K562 (cell line): ENCODE measurements around the gene CPNE9. TPM values are rescaled to one million over a fixed set of nuclear protein-coding genes. Genes with fewer than 3 reads are reported as not detected.
A peak's percentile ranks its signal among the peaks of the same experiment; 100 is the strongest.

Source experiments
- ARID1B ChIP-seq: fragments of 450-650 bp; IDR thresholded peaks from 2 replicates; pipeline ENCODE4 v1.6.1; 2016; ENCODE audit warnings: antibody characterized with exemption, mild to moderate bottlenecking, inconsistent platforms
- CREM ChIP-seq: IDR thresholded peaks from 2 replicates; pipeline ENCODE4 v1.6.1; 2014; ENCODE audit warnings: antibody characterized with exemption, low read depth
- DACH1 ChIP-seq: fragments of 450-650 bp; IDR thresholded peaks from 2 replicates; pipeline ENCODE4 v1.6.1; 2018; ENCODE audit not compliant: partially characterized antibody
- HDAC3 ChIP-seq: fragments of 450-650 bp; IDR thresholded peaks from 2 replicates; pipeline ENCODE4 v1.6.1; 2018; ENCODE audit warnings: borderline replicate concordance, mild to moderate bottlenecking, moderate library complexity; ENCODE audit not compliant: partially characterized antibody
- LCOR ChIP-seq: sonication (generic); formaldehyde crosslinking; IDR thresholded peaks from 2 replicates; pipeline ENCODE4 v1.8.0; 2022; ENCODE audit warnings: mild to moderate bottlenecking, missing genetic modification reagents
- LEF1 ChIP-seq: fragments of 450-650 bp; IDR thresholded peaks from 2 replicates; pipeline ENCODE4 v1.6.1; 2016; ENCODE audit warnings: mild to moderate bottlenecking
- MXI1 ChIP-seq: IDR thresholded peaks from 2 replicates; pipeline ENCODE4 v1.6.1; 2011; ENCODE audit warnings: low read depth, mild to moderate bottlenecking, improper control_type of control experiment, low read length
- NFE2 ChIP-seq: IDR thresholded peaks from 2 replicates; pipeline ENCODE4 v1.6.1; 2014; ENCODE audit warnings: antibody characterized with exemption, low read depth
- NRF1 ChIP-seq, 2 experiments: fragments of 450-650 bp; IDR thresholded peaks in 1 of 2; conservative IDR thresholded peaks in 1 of 2; 2 replicates each; pipeline ENCODE4 v1.6.1; 2014; ENCODE audit warnings: mild to moderate bottlenecking in 2 of 2
- RBM14 ChIP-seq: fragments of 200-400 bp; formaldehyde crosslinking; IDR thresholded peaks from 2 replicates; pipeline ENCODE4 v1.6.1; 2018; ENCODE audit warnings: low read depth, mild to moderate bottlenecking, low read length, moderate library complexity, borderline replicate concordance; ENCODE audit not compliant: insufficient read depth
- RBM34 ChIP-seq: fragments of 200-400 bp; formaldehyde crosslinking; IDR thresholded peaks from 2 replicates; pipeline ENCODE4 v1.6.1; 2018; ENCODE audit warnings: low read length, borderline replicate concordance; ENCODE audit not compliant: insufficient read depth
- RNF2 ChIP-seq: sonication (generic); IDR thresholded peaks from 2 replicates; pipeline ENCODE4 v1.6.1; 2016
- SAFB ChIP-seq: fragments of 200-400 bp; formaldehyde crosslinking; IDR thresholded peaks from 2 replicates; pipeline ENCODE4 v1.6.1; 2017; ENCODE audit warnings: low read depth, low read length, borderline replicate concordance
- SMARCC2 ChIP-seq: fragments of 450-650 bp; IDR thresholded peaks from 2 replicates; pipeline ENCODE4 v1.6.1; 2017; ENCODE audit warnings: antibody characterized with exemption, moderate library complexity, mild to moderate bottlenecking, low read depth
- STAG1 ChIP-seq: sonication (generic); formaldehyde crosslinking; IDR thresholded peaks from 2 replicates; pipeline ENCODE4 v1.5.0; 2020; ENCODE audit warnings: missing genetic modification reagents, borderline replicate concordance
- SUPT5H ChIP-seq: fragments of 450-650 bp; IDR thresholded peaks from 2 replicates; pipeline ENCODE4 v1.6.1; 2016
- TAL1 ChIP-seq: fragments of 450-650 bp; IDR thresholded peaks from 2 replicates; pipeline ENCODE4 v1.6.1; 2016; ENCODE audit warnings: mild to moderate bottlenecking
- ZFP1 ChIP-seq: fragments of 450-650 bp; formaldehyde crosslinking; IDR thresholded peaks from 2 replicates; pipeline ENCODE4 v1.4.0; 2020; ENCODE audit warnings: mild to moderate bottlenecking, mixed read lengths
- ZNF140 ChIP-seq: fragments of 250-450 bp; sonication (Bioruptor Pico); IDR thresholded peaks from 2 replicates; pipeline ENCODE4 v1.8.0; 2021; ENCODE audit warnings: moderate library complexity, mild to moderate bottlenecking, inconsistent platforms
- ZNF232 ChIP-seq: sonication (generic); formaldehyde crosslinking; IDR thresholded peaks from 2 replicates; pipeline ENCODE4 v1.8.0; 2022; ENCODE audit warnings: mild to moderate bottlenecking, missing genetic modification reagents
- ZNF3 ChIP-seq: fragments of 250-450 bp; sonication (Bioruptor Pico); IDR thresholded peaks from 2 replicates; pipeline ENCODE4 v1.5.0; 2021; ENCODE audit warnings: mild to moderate bottlenecking, moderate library complexity
- ZNF589 ChIP-seq: fragments of 200-800 bp; sonication (Bioruptor generic); IDR thresholded peaks from 2 replicates; pipeline ENCODE4 v1.6.1; 2016; ENCODE audit warnings: low read depth, missing genetic modification characterization, missing compliant biosample characterization
- ZNF76 ChIP-seq: fragments of 250-450 bp; sonication (Bioruptor Pico); IDR thresholded peaks from 2 replicates; pipeline ENCODE4 v1.4.0; 2020; ENCODE audit warnings: mild to moderate bottlenecking, moderate library complexity, borderline replicate concordance
- ZNF766 ChIP-seq: fragments of 200-800 bp; sonication (Bioruptor generic); conservative IDR thresholded peaks from 2 replicates; pipeline ENCODE4 v1.6.1; 2016; ENCODE audit warnings: missing genetic modification characterization, missing compliant biosample characterization
- polyA plus RNA-seq, 8 experiments: library from polyadenylated mRNA; depleted of rRNA in 4 of 8; stranded (reverse) in 5 of 8; unstranded in 3 of 8; fragments of >200 nt; fragmentation: Nextera tagmentation in 2 of 8; fragmentation: Illumina TruSeq in 1 of 8; extraction: Ambion mirVana in 2 of 8; extraction: Trizol in 1 of 8; gene quantifications; 2 replicates each; pipeline versions ENCODE4 v1.2.1 to v1.2.3, GENCODE V29; 2011 to 2014; ENCODE audit warnings: inconsistent platforms in 1 of 8, missing spikeins in 1 of 8
- total RNA-seq, 7 experiments: library from RNA; depleted of rRNA in 6 of 7; stranded (reverse); fragments of >200 nt in 6 of 7; fragmentation: Illumina TruSeq in 2 of 7; extraction: Trizol in 2 of 7; gene quantifications; 2 replicates each; pipeline versions ENCODE4 v1.2.1 to v1.2.3, GENCODE V29; 2011 to 2021; ENCODE audit warnings: low replicate concordance in 1 of 7
- TF ChIP-seq, protein P1 (sequence below), 2 experiments: fragments of 450-650 bp in 1 of 2; sonication (generic) in 1 of 2; formaldehyde crosslinking; conservative IDR thresholded peaks; 2 replicates each; pipeline versions ENCODE4 v1.4.0 to v1.8.1; 2020 to 2022; ENCODE audit warnings: mild to moderate bottlenecking in 1 of 2, missing genetic modification reagents in 1 of 2
- TF ChIP-seq, protein P2 (sequence below): fragments of 450-650 bp; formaldehyde crosslinking; IDR thresholded peaks from 2 replicates; pipeline ENCODE4 v1.4.0; 2020; ENCODE audit warnings: mild to moderate bottlenecking, moderate library complexity
- TF ChIP-seq, protein P3 (sequence below): sonication (generic); IDR thresholded peaks from 2 replicates; pipeline ENCODE4 v1.6.1; 2016

CPNE9 gene
- total and polyA plus RNA-seq, 9 of the 15 experiments (the other 6 are each of a cell fraction or from before 2014, with no cell fraction given) = 0.22 to 0.56 (median 0.29) TPM; not detected in 3

DNA sequence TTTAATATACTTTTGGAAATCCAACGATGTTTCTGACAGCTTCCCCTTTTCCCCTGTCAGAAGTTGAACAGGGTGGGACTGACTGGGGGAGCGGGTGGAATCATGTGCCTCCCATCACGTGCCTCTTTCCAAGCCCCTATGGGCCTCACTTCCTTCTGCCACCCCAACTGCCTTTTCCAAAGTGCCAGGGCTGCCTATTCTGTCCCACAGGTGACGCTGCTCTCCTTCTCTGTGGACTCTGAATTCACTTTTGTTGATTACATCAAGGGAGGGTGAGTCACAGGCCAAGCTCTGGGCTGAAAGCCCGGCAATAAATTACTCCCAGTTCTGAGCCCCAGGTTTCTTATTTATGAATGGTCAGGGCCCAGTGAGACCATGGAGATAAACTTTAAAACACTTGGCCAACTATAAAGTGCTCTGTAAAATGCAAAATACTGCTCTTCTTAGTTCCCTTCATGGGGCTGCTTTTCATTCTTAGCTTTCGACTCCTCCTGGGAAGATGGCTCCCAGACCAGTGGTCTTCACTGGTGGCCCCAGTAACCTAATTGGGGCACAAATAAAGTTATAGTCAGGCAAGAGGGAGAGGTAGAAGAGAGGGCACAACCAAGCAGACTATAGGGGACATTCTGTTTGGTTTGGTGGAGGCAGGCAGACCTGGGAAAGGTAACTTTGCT, 12.3 kb downstream of the CPNE9 start (continued):
- peak; percentile 30; the same call in 1 of the 2 replicates for TF ChIP-seq NFE2
- TF ChIP-seq, protein P1, sequence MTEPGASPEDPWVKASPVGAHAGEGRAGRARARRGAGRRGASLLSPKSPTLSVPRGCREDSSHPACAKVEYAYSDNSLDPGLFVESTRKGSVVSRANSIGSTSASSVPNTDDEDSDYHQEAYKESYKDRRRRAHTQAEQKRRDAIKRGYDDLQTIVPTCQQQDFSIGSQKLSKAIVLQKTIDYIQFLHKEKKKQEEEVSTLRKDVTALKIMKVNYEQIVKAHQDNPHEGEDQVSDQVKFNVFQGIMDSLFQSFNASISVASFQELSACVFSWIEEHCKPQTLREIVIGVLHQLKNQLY (CRISPR knock-in tag; conservative IDR thresholded peaks at IDR 0.05) = no peak
- TF ChIP-seq RBM34 = no peak
- TF ChIP-seq RNF2 = peak; percentile 44; the same call in 1 of the 2 replicates
- peak in 1 of 2 experiments; percentile 9; a peak in 1 of 4 replicates for TF ChIP-seq NRF1 (conservative IDR thresholded peaks at IDR 0.05 in 1 of 2, IDR thresholded peaks at IDR 0.05 in 1 of 2)
- TF ChIP-seq TAL1 = peak; percentile 23; the same call in 1 of the 2 replicates
- no peak for TF ChIP-seq RBM14
- peak; percentile 89 for TF ChIP-seq STAG1
- TF ChIP-seq, protein P2, sequence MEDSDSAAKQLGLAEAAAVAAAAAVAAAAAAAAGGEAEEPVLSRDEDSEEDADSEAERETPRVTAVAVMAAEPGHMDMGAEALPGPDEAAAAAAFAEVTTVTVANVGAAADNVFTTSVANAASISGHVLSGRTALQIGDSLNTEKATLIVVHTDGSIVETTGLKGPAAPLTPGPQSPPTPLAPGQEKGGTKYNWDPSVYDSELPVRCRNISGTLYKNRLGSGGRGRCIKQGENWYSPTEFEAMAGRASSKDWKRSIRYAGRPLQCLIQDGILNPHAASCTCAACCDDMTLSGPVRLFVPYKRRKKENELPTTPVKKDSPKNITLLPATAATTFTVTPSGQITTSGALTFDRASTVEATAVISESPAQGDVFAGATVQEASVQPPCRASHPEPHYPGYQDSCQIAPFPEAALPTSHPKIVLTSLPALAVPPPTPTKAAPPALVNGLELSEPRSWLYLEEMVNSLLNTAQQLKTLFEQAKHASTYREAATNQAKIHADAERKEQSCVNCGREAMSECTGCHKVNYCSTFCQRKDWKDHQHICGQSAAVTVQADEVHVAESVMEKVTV (CRISPR knock-in tag) = peak; percentile 98
- TF ChIP-seq ZNF76 (CRISPR knock-in tag) = no peak
- peak; percentile 23; the same call in 1 of the 2 replicates for TF ChIP-seq MXI1
- peak; percentile 86 for TF ChIP-seq SMARCC2
- peak; percentile 69 for TF ChIP-seq HDAC3
- no peak for TF ChIP-seq SUPT5H
- TF ChIP-seq ARID1B = peak; percentile 88
- no peak for TF ChIP-seq ZFP1 (CRISPR knock-in tag)
- TF ChIP-seq ZNF3 (CRISPR knock-in tag) = no peak
- no peak for TF ChIP-seq ZNF232
- TF ChIP-seq SAFB = no peak
- TF ChIP-seq, protein P3, sequence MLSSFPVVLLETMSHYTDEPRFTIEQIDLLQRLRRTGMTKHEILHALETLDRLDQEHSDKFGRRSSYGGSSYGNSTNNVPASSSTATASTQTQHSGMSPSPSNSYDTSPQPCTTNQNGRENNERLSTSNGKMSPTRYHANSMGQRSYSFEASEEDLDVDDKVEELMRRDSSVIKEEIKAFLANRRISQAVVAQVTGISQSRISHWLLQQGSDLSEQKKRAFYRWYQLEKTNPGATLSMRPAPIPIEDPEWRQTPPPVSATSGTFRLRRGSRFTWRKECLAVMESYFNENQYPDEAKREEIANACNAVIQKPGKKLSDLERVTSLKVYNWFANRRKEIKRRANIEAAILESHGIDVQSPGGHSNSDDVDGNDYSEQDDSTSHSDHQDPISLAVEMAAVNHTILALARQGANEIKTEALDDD = no peak
- no peak for TF ChIP-seq ZNF140
- peak; percentile 76; the same call in 1 of the 2 replicates for TF ChIP-seq ZNF766
- no peak for TF ChIP-seq DACH1
- TF ChIP-seq ZNF589 (CRISPR knock-in tag) = peak; percentile 61; the same call in 1 of the 2 replicates
- peak; percentile 34 for TF ChIP-seq LCOR (CRISPR knock-in tag)
- peak; percentile 66 for TF ChIP-seq CREM
- peak; percentile 63 for TF ChIP-seq LEF1
